B cell (primary cell): ENCODE results near the gene SH3GL1. TPM values are rescaled to one million over a fixed set of nuclear protein-coding genes. Genes with fewer than 3 reads are reported as not detected.

Experiments
- ATAC-seq: fragments of 200-7000 bp; cut with Tn5 transposase; one replicate; pipeline ENCODE4 v1.10.0; 2021; ENCODE audit warnings: low read depth, mild to moderate bottlenecking, moderate number of reproducible peaks, moderate library complexity
- CTCF ChIA-PET: fragments of 350-600 bp; sonication (Branson Sonifier 250); formaldehyde crosslinking; loops from one replicate; lab custom pipeline; 2021; ENCODE audit warnings: antibody characterized with exemption, inconsistent platforms; lab: Charles Lee
- POLR2A ChIA-PET: fragments of 350-600 bp; sonication (Branson Sonifier 250); formaldehyde crosslinking; loops from one replicate; lab custom pipeline; 2021; ENCODE audit warnings: antibody characterized with exemption; lab: Charles Lee
- DNase-seq: peaks from one replicate; pipeline ENCODE4 v3.0.0; 2013
- H2AFZ ChIP-seq: 2 replicates; pipeline ENCODE4 v1.6.1; 2012; ENCODE audit warnings: mild to moderate bottlenecking, low read depth, low read length; ENCODE audit not compliant: insufficient read depth, poor library complexity, severe bottlenecking
- H3K27ac ChIP-seq, 2 donors: 1 replicate in 1 of 2; 2 replicates in 1 of 2; pipeline ENCODE4 v1.5.1; 2012 to 2013; ENCODE audit warnings: low read length in 2 of 2, mild to moderate bottlenecking in 2 of 2, moderate library complexity in 1 of 2
- H3K27me3 ChIP-seq, 4 experiments: fragments of 200-600 bp in 1 of 4; sonication (generic) in 1 of 4; replicated peaks in 1 of 4; 1 replicate in 2 of 4; 2 replicates in 2 of 4; pipeline versions ENCODE4 v1.6.1 to v1.7.0; 2013 to 2016; ENCODE audit warnings: low read length in 3 of 4, mild to moderate bottlenecking in 2 of 4, mixed read lengths in 1 of 4, moderate library complexity in 1 of 4; ENCODE audit not compliant: insufficient read depth in 4 of 4, control insufficient read depth in 3 of 4; ENCODE audit errors: control extremely low read depth in 1 of 4
- H3K36me3 ChIP-seq, 2 experiments: replicated peaks in 1 of 2; 1 replicate in 1 of 2; 2 replicates in 1 of 2; pipeline versions ENCODE4 v1.6.1 to v1.7.1; 2013; ENCODE audit warnings: low read length in 1 of 2; ENCODE audit not compliant: insufficient read depth in 2 of 2, control insufficient read depth in 1 of 2; ENCODE audit errors: control extremely low read depth in 1 of 2, extremely low read depth in 1 of 2
- H3K4me1 ChIP-seq, 2 donors: fragments of 200-600 bp in 1 of 2; sonication (generic) in 1 of 2; 1 replicate in 1 of 2; 2 replicates in 1 of 2; pipeline versions ENCODE4 v1.5.1 to v1.6.1; 2013 to 2017; ENCODE audit warnings: low read length in 2 of 2; ENCODE audit not compliant: control insufficient read depth in 2 of 2, insufficient read depth in 2 of 2
- H3K4me2 ChIP-seq: replicated peaks from 2 replicates; pipeline ENCODE3; 2012; ENCODE audit warnings: mild to moderate bottlenecking, low read depth, low read length; ENCODE audit not compliant: poor library complexity, severe bottlenecking
- H3K4me3 ChIP-seq, 5 experiments: fragments of 200-600 bp in 1 of 5; sonication (generic) in 1 of 5; 1 replicate in 3 of 5; 2 replicates in 2 of 5; pipeline versions ENCODE4 v1.5.1 to v1.7.0; 2011 to 2016; ENCODE audit warnings: low read length in 4 of 5, mild to moderate bottlenecking in 4 of 5, low read depth in 2 of 5, control low read depth in 1 of 5, moderate library complexity in 1 of 5; ENCODE audit not compliant: insufficient read depth in 1 of 5; ENCODE audit errors: control extremely low read depth in 1 of 5, extremely low read depth in 1 of 5
- H3K79me2 ChIP-seq: fragments of 200-600 bp; sonication (generic); one replicate; pipeline ENCODE4 v1.6.0; 2016; ENCODE audit warnings: low read length; ENCODE audit not compliant: control insufficient read depth, insufficient read depth
- H3K9ac ChIP-seq: fragments of 200-600 bp; sonication (generic); 2 replicates; pipeline ENCODE4 v1.6.1; 2017; ENCODE audit warnings: mild to moderate bottlenecking, low read length, moderate library complexity
- H3K9me3 ChIP-seq, 3 donors: one replicate each; pipeline versions ENCODE4 v1.6.1 to v1.7.1; 2013; ENCODE audit warnings: low read length in 2 of 3; ENCODE audit not compliant: control insufficient read depth in 2 of 3, insufficient read depth in 1 of 3; ENCODE audit errors: control extremely low read depth in 1 of 3
- H4K20me1 ChIP-seq: 2 replicates; pipeline ENCODE4 v1.6.0; 2012; ENCODE audit warnings: mild to moderate bottlenecking, low read length; ENCODE audit not compliant: insufficient read depth, control insufficient read depth, poor library complexity, severe bottlenecking
- H3K27ac Mint-ChIP-seq: one replicate; pipeline ENCODE4 v1.8.0; 2021; ENCODE audit warnings: mixed read lengths
- H3K27me3 Mint-ChIP-seq: one replicate; pipeline ENCODE4 v1.8.0; 2021; ENCODE audit warnings: mixed read lengths
- H3K4me1 Mint-ChIP-seq: one replicate; pipeline ENCODE4 v1.8.0; 2021; ENCODE audit warnings: mixed read lengths
- H3K4me3 Mint-ChIP-seq: one replicate; pipeline ENCODE4 v1.8.0; 2021; ENCODE audit warnings: mixed read lengths
- H3K9me3 Mint-ChIP-seq: one replicate; pipeline ENCODE4 v1.8.0; 2022; ENCODE audit warnings: mixed read lengths; ENCODE audit not compliant: insufficient read depth
- EZH2 ChIP-seq: IDR thresholded peaks from 2 replicates; pipeline ENCODE4 v1.6.1; 2012; ENCODE audit warnings: borderline replicate concordance, low read depth, mild to moderate bottlenecking, moderate library complexity, low read length; ENCODE audit not compliant: insufficient read depth, poor library complexity, severe bottlenecking
- WGBS: methylation state at CpG from one replicate; pipeline ENCODE4 v1.1.5; 2013; ENCODE audit warnings: missing lambda C conversion rate; ENCODE audit not compliant: insufficient coverage; 5-methylcytosine and 5-hydroxymethylcytosine counted together
- intact Hi-C: fragments of 100-400 bp; cut with micrococcal nuclease; formaldehyde crosslinking; loops from one replicate; pipeline ENCODE4 v1.10.0; 2022
- polyA plus RNA-seq: library from polyadenylated mRNA; depleted of rRNA; stranded (reverse); fragments of >200 nt; gene quantifications from 2 replicates; pipeline ENCODE4 v1.2.3, GENCODE V29; 2012
- total RNA-seq, 2 donors: library from RNA; stranded (reverse); fragments of 120-200 nt in 1 of 2; gene quantifications; 1 replicate in 1 of 2; 2 replicates in 1 of 2; pipeline versions ENCODE4 v1.2.3 to v1.2.4, GENCODE V29; 2013 to 2022
- TF ChIP-seq, protein P1 (sequence below): fragments of 200-600 bp; IDR thresholded peaks from one replicate; pipeline ENCODE4 v1.8.0; 2022; ENCODE audit warnings: antibody characterized with exemption, mild to moderate bottlenecking

Gene SH3GL1
- total and polyA plus RNA-seq, 2 donors (not counting 1 experiment from before 2014, with no cell fraction given) = 37.2 to 42.4 TPM

DNA sequence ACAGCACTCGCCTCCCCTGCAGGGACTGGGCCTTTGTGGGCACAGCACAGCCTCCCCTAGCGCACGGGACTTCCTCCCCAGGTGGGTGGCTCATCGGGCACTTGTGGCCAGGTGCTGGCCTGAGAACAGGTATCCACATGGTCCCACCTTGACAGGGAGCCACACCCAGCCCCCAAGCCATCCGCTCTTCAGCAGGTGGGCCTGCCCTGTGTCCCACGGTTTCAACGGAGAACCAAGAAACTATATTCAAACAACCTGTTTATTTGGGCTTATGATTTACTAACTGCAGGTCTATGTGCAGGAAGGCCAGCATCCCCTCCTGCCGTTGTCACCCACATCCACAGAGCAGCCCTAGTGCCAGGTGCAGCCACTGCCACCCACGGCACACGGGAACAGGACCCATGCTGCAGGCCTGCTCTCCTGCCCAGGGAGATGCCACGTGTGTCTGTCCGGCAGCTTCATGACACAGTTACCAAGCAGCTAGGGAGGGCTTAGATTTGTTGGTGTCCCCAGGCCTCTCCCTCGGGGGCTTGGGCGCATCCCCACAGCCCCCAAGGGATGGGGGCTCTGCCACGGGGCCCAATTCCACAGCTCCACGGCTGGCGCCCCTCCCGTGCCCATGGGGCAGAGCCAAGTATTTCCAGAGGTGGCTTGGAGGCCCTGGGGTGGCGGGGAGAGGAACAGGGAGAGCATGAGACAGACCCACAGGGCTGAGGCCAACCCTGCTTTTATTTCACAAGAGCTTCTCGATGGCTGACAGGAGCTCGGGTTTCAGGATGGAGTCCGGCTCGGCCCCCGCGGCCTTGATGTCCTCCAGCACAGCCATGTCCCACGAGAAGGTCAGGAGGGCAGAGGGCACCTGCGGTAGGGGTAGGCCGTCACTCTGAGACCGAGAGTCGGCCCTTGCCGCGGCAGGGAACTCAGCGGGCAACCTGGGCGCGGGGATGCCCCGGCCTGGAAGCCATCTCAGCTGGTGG is 44.7 kb upstream of the SH3GL1 start:
- Histone ChIP-seq H3K4me3 (no peak overlapping the region), H3K9ac (no peak overlapping the region), H3K36me3 (peaks cover 0 to 56% of the 10 kb centered on the region in 2 experiments), H3K79me2 (no peaks in the 10 kb centered on the region), H3K27ac (no peak overlapping the region), H4K20me1 (peaks cover 6% of the 10 kb centered on the region), H2AFZ (no peak overlapping the region), H3K27me3 (no peaks in the 10 kb centered on the region), H3K9me3 (no peaks in the 10 kb centered on the region), H3K4me1 (peaks cover 8 to 13% of the 10 kb centered on the region in 2 donors), H3K4me2 (no peak overlapping the region)
- H3K9me3 Mint-ChIP-seq = no peaks in the 10 kb centered on the region
- no peaks in the 10 kb centered on the region for H3K27me3 Mint-ChIP-seq
- 91% methylated on average over 36 of the region's 36 CpGs for WGBS
- intact Hi-C loops = no loop called here
- no peak for ATAC-seq
- H3K4me1 Mint-ChIP-seq = peaks cover 14% of the 10 kb centered on the region
- CTCF ChIA-PET = no interaction called here
- POLR2A ChIA-PET = no interaction called here
- H3K4me3 Mint-ChIP-seq = no peak overlapping the region
- peak; percentile 10 for DNase-seq
- peak overlapping the region; percentile 63 for H3K27ac Mint-ChIP-seq
- no peak for TF ChIP-seq EZH2
- TF ChIP-seq, protein P1, sequence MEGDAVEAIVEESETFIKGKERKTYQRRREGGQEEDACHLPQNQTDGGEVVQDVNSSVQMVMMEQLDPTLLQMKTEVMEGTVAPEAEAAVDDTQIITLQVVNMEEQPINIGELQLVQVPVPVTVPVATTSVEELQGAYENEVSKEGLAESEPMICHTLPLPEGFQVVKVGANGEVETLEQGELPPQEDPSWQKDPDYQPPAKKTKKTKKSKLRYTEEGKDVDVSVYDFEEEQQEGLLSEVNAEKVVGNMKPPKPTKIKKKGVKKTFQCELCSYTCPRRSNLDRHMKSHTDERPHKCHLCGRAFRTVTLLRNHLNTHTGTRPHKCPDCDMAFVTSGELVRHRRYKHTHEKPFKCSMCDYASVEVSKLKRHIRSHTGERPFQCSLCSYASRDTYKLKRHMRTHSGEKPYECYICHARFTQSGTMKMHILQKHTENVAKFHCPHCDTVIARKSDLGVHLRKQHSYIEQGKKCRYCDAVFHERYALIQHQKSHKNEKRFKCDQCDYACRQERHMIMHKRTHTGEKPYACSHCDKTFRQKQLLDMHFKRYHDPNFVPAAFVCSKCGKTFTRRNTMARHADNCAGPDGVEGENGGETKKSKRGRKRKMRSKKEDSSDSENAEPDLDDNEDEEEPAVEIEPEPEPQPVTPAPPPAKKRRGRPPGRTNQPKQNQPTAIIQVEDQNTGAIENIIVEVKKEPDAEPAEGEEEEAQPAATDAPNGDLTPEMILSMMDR = no peak
